GM18520 (cell line): ENCODE data around the gene LIMS4.
A peak's percentile ranks its signal among the peaks of the same experiment; 100 is the strongest.
"Not testable (repeated sequence)": the region's sequence is repeated elsewhere in the genome, so short reads cannot be mapped to it uniquely, and the experiment has no call there.

Experiments used
- ATAC-seq: cut with Tn5 transposase; IDR thresholded peaks from one replicate; pipeline ENCODE4 v1.9.1; 2021; ENCODE audit not compliant: unreplicated experiment

The LIMS4 gene, protein sequence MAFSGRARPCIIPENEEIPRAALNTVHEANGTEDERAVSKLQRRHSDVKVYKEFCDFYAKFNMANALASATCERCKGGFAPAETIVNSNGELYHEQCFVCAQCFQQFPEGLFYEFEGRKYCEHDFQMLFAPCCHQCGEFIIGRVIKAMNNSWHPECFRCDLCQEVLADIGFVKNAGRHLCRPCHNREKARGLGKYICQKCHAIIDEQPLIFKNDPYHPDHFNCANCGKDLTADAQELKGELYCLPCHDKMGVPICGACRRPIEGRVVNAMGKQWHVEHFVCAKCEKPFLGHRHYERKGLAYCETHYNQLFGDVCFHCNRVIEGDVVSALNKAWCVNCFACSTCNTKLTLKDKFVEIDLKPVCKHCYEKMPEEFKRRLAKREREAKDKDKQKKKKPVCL

DNA sequence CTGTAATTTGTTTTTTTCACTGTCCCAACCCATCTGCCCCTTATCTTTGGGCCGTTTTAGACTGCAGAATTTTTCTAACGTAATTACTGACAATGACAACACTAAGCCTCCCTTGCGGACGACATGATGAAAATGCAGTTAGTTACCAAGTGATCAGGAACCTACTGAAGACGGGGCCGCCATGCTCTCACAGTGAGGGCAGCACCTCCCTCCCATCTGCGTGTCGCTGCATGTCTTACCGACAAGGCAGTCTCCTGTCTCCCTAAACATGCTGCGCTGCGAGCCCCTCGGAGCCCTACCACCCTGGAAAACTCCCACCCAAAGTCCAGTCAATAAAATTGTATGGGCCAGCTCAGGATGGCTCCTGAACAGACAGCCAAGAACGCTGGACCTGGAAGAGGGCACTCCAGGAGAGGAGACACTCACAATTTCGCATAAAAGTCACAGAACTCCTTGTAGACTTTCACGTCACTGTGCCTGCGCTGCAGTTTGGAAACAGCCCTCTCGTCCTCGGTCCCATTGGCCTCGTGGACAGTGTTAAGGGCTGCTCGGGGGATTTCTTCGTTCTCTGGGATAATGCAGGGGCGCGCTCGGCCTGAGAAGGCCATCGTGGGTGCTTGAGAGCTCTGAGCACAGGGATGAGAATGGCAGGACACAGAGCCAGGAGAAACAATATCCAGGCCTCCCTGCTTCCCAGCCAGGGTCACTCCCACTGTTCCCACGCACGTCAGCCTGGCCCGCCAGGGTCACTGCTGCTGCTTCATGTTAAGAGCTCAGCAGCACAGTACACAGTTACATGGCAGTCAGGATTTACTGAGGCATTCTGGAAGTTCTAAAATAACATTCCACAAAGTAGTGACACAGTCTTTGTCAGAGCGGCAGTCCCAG is at the start of gene LIMS4:
TSS of gene LIMS4 (minus strand) at position 646 of the 888 bp plus-strand sequence. CDS start at position 608, 38 bp downstream.
- ATAC-seq, result not testable (repeated sequence)

DNA sequence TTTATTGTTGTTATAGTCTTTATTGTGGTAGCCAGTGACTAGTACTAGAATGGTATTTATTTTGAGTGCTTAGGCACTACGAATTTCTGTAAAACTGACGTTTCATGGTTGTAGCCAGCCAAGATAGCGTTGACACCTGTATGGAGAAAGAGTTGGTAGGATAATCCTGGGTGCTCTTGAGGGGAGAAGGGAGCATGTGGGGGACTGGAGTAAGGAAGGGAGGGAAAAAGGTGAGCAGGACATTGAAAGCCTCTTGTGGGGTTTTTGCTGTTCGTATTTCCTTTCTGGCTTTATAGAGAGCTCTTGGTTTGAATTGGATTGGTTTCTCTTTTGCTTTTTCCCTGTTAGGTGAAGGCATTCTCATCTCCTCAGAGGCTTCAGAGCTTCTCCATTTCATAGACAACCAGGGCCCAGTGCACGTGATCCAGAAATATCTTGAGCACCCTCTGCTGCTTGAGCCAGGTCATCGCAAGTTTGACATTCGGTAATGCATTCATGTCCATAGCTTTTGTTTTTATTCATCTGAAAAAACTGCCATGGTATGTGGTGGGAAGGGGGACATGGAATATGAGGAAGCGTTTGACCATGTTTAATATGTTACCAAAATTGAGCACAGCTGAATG is 27.2 kb upstream of the LIMS4 start:
- ATAC-seq, result peak; percentile 65

DNA sequence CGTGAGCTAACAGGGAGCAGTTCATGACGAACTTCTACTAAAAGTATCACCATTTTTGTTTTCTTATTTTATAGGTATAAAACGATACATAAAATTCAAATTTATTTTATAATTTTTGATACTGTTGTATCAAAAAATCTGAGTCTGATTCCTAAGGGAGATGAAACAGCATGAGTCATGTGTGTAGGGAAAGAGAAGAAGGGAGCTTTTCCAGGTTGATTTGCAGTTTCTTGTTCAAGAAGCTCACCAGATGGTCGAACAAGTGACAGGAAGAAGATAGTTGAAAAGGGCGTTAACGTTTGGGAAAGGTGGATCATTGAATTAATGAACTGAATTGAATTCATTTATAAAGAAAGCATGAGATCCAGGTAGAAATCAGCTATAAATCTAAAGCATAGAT is 23.4 kb upstream of the LIMS4 start:
- not testable (repeated sequence) for ATAC-seq

DNA sequence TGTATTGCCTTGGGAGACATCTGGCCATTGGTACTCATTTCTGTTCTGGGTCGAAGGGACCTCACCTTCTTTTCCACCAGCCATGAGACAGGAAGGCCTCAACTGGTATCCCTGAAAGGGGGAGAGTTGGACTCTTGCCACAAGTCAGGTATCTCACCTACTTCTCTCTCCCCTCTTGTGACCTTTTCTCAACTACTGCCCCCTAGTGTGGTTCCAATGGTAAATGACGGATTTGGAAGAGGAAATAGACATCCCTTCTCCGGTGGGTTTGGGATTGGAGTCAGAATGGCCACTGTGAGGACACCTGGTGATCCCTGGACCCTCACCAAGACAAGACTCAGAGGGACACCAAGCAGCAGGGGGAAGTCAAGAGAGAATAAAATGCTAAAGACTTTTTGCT is 21.9 kb upstream of the LIMS4 start:
- ATAC-seq, result not testable (repeated sequence)

DNA sequence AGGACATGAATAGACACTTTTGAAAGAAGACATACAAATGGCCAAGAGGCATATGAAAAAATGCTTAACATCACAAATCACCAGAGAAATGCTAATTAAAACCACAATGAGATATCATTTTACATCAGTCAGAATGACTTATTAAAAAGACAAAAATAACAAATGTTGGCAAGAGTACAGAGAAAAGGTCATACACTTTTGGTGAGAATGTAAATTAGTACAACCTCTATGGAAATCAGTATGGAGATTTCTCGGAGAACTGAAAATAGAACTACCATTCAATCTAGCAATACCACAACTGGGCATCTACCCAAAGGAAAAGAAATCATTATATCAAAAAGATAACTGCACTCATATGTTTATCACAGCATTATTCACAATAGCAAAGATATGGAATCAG is 16.4 kb upstream of the LIMS4 start:
- not testable (repeated sequence) for ATAC-seq

DNA sequence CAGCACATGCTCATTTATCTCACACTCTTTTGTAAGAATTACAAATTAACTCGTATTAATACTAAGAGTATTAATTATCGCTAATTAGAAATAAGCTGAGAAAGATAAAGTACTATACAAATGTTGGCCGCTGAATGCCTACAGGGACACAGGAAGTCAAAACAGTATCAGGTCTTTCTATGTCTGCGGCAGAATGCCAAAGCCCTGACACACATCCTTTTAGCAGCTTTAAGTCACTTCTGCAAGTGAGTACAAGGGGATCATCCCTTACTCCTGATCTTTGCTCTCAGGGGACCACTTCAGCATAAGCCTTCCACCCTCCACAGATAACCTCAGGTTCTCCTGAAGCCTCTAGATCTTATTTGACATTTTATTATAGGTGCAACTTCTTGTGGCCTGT is 10.1 kb upstream of the LIMS4 start:
- ATAC-seq, result not testable (repeated sequence)

DNA sequence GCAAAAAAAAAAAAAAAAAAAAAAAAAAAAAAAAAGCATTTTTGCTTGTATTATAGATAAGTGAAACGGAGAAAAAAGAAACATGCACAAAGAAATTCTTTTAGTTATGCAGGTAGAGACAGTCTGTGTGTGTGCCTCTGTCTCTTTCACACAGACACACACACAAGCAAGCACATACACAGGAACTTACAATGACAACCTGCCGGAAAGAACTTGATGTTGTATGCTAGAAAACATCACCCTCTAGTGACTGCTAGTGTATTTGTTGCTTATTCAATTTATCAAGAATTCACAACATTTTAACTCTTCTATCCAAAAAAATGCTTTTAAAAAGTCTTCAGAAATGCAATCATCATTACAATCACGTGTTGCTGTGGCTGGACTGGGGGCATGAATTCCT is 8.6 kb upstream of the LIMS4 start:
- ATAC-seq, result not testable (repeated sequence)

DNA sequence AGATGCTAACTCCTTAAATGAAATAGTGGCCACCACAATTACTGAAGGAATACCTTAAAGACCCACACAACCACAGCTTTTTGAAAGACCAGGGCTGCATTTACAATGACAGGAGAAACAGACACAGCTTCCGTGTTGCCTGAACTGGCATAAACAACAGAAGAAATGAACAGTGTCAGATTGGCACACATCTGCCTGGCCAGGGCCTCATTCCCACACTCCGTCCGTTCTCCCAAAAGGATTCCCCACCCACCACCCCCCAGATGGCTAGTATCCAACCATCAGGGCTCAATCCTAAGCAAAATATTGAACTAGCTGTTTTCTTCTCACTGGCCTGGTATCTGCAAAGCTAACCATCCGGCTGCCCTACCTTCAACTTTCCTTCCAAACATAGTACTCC is 7.5 kb upstream of the LIMS4 start:
- not testable (repeated sequence) for ATAC-seq

DNA sequence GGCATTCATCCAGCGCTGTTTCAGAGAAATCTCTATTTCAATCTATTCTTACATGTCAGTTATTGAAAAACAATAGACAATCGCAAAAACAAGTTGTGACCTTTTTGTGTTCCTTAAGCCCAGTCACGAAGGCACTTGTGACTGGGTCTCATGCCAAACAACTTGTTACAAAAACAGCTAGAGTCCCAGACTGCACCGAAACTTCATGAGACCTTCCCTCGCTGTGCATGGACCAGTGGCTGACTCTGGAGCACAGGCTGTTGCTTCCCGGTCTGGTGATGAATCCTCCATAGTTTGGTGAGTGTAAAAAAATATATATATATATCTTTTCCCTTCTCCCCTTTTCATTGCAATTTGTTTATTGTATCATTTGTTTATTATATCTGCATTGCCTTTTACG is 4.8 kb upstream of the LIMS4 start:
- ATAC-seq, result not testable (repeated sequence)

DNA sequence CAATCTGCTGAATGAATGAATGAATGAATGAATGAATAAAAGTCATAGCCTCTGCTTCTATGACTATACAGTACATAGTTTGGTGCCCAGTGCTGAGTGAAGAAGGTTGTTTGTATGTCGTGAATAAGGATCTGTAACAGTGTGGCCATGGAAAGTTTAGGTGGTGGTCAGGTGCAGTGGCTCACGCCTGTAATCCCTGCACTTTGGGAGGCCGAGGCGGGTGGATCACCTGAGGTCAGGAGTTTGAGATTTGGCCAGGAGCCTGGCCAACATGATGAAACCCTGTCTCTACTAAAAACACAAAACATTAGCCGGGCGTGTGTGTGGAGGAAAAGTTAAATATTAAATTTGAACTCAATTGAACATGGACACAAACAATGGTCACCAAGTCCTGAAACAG is 4.3 kb upstream of the LIMS4 start:
- not testable (repeated sequence) for ATAC-seq

DNA sequence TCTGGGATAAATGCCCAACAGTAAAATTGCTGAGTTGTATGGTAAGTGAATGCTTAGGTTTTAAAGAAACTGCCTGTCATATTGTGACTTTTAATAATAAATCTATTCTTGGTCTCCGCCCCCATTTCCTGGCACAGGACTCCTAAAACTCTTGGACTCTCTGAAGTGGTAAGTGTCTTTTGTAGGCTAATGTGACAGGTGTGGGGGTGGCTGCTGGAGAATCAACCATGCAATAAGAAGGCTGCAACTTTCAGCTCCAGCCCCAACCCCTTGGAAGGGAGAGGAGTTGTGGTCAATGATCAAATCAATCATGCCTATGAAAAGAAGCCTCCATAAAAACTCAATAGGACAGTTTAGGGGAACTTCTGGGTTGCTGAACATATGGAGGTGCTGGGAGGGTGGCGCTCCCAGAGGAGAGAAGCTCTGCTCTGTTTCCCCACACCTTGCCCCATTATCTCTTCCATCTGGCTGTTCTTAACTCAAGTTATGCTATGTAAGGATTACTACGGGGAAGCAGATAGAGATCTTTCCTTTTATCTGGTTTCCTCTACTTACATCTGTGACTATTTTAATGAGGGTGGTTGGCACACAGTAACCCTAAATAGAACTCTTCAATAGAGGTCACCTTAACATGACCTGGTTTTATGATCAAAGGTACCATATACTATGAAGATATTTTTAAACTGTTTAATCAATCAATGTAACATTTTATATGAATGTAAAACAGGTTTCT is 3.2 kb upstream of the LIMS4 start:
- not testable (repeated sequence) for ATAC-seq

DNA sequence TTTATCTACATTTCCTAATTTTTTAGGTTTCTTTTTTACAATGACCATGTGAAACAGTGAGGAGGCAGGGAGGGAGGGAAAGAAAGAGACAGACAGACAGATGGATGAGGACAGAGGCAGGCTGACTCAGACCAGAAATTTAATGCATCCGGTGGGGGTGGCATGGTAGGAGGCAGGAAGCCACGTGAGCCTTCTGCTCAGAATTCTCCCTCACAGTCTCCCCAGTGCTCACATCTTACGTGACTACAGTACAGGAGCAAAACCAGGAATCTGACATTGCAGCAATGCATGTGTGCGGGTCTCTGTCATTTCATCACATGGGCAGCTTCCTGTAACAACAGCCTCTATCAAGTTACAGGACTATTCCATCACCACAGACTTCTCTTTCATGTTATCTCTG is 2.3 kb upstream of the LIMS4 start:
- peak; percentile 86 for ATAC-seq

DNA sequence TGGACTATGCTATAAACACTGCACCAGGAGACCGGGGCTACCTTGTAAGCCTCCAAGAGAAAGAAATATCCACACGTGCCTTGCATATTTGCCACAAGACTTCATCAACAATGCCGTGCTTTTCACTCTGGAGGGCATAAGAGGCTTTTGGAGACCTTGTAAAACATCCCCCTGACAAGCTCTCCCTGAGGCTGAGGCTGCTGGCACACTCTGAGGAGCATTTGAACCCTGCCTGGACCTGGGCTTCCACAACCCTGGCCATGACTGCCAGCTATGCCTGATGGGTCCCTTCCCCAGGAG is 393 bp upstream of the LIMS4 start:
- ATAC-seq, result not testable (repeated sequence)

DNA sequence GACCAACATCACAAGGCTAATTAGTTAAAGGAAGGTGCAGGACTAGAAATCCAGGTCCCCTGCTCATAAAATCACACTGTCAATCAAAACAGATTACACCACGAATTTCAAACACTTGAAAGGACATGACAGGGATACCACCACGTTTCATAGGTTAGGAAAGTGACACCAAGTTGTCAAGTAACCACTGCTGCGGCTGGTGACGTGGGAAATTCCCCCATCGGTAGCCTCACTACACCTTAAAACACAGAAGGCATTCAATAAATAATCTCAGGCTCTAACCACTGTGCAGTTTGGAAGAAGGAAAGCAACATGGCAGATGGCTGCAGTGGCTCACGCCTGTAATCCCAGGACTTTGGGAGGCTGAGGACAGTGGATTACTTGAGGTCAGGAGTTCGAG is 3.7 kb downstream of the LIMS4 start:
- not testable (repeated sequence) for ATAC-seq

DNA sequence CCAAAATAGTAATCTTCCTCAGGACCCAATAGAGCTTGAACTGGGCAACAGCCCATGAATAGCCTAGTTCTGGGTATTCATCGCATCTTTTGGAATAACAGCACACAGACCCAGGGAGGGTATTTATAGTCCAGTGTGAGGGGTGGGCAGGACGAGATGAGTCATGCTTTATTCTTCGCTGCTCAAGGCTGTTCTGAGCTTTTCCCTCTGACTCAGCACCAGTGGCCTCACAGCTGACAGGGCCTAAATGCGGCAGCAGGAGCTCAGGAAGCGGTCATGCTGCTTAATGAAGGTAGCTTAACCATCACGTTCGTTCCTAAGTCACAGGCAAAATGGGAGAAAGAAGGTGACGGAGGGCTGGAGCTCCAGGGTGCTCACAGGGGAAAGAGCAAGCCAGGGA is 7.3 kb downstream of the LIMS4 start:
- not testable (repeated sequence) for ATAC-seq

DNA sequence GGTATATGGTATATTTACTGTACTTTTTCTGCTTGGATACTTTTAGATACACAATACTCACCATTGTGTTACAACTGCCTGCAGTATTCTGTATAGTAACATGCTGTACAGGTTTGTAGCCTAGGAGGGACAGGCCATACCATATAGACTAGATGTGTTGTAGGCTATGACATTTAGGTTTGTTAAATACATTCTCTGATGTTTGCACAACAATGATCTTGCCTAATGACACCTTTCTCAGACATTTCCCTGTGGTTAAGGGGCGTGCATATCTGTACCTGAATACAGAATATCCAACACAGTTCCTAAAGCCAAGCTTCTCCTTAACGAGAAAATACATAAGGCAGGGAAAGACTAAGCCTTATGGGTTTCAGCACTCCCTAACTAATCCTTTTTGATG is 10.2 kb downstream of the LIMS4 start:
- ATAC-seq, result not testable (repeated sequence)

DNA sequence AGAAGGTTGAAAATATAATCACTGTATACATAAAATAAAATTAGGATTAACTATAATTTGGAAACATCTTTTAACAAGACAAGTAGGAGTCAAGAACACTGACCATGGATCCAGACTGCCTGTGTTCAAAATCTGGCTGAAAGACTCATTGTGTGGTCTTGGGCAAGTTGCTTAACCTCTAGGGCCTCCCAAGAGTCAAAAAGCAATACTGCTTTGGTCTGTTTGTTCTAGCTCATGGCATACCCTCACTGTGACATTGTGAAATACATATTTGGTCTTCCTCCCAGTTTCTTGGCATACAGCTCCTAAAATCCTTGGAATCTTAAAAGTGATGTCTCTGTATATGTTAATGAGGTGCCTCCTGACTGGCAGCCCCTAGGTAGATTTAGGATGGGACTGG is 12.3 kb downstream of the LIMS4 start:
- ATAC-seq, result not testable (repeated sequence)

DNA sequence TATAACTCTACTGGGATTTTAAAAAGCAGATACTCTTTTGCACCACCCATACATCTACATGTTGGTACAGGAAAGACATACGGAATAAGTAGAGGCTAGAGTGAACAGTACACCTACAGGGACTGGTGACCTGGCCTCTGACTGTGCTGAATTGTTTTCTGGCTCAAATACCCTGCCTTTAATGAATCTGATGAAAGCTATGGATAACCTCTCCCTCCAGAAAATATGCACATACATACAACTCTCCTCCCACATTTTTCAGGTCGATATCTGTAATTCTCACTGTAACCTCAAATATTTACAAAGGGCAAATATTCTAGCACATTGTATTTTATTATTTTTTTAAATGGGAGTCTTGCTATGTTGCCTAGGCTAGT is 15.4 kb downstream of the LIMS4 start:
- not testable (repeated sequence) for ATAC-seq

DNA sequence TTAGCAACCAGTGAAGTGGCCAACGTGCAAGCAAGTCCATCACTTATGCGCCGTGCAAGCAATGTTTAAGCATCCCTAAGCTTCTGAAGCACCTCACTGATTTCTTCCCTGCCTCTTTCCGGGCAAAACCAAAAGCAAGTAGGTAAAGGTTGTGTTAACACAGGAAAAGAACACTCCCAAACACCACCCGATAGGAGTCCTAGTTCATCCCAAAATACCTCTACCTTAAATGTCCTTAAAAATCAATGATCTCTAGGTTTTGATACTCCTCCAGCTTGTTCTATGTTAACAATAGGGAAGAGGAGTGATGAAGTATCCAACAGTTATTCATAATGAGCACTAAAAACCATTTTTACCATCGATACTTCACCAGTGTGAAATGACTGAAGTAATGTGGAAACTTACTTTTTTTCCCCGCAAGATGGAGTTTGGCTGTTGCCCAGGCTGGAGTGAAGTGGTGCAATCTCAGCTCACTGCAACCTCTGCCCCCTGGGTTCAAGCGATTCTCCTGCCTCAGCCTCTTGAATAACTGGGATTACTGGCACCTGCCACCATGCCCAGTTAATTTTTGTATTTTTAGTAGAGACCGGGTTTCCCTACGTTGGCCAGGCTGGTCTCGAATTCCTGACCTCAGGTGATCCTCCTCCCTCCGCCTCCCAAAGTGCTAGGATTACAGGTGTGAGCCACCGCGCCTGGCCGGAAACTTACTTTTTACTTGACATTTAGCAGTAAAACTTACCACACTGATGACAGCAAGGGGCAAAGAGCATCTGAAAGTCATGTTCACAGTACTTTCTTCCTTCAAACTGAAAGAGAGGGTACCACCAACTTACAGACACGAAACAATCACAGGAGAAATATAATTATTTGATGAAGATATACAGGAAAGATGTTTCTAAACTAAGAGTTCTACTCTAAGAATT is 16.1 kb downstream of the LIMS4 start:
- ATAC-seq, result not testable (repeated sequence)
